IPS-15b (cell line): Measurements from ENCODE around the gene MMRN2.
"Not testable (repeated sequence)": the region's sequence is repeated elsewhere in the genome, so short reads cannot be mapped to it uniquely, and the experiment has no call there.

Source experiments
- H3K27me3 ChIP-seq: one replicate; pipeline ENCODE4 v1.6.1; 2013; ENCODE audit warnings: low read length; ENCODE audit not compliant: control insufficient read depth, insufficient read depth
- H3K36me3 ChIP-seq: one replicate; pipeline ENCODE4 v1.6.1; 2013; ENCODE audit warnings: low read length; ENCODE audit not compliant: control insufficient read depth, insufficient read depth
- H3K4me1 ChIP-seq: one replicate; pipeline ENCODE4 v1.6.1; 2013; ENCODE audit warnings: mild to moderate bottlenecking, low read length; ENCODE audit not compliant: control insufficient read depth, insufficient read depth
- H3K4me3 ChIP-seq: one replicate; pipeline ENCODE4 v1.5.1; 2013; ENCODE audit warnings: low read depth, low read length
- H3K9ac ChIP-seq: one replicate; pipeline ENCODE4 v1.6.1; 2013; ENCODE audit warnings: low read depth, mild to moderate bottlenecking, low read length
- H3K9me3 ChIP-seq: one replicate; pipeline ENCODE4 v1.6.1; 2013; ENCODE audit warnings: mild to moderate bottlenecking, low read length; ENCODE audit not compliant: control insufficient read depth, insufficient read depth

Gene MMRN2

DNA sequence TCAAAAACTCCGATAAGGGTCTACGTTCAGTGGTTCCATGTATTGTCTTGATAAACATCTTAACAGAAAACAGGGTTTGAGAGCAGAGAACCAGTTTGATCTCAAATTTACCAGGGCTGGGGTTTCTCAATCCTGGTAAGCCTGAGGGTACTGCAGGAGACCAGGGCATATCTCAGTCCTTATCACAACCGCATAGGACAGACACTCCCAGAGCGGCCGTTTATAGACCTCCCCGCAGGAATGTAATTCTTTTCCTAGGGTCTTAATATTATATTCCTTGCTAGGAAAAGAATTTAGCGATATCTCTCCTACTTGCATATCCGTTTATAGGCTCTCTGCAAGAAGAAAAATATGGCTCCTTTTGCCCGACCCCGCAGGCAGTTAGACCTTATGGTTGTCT lies 4.7 kb downstream of the MMRN2 start:
- H3K27me3 ChIP-seq, H3K9me3 ChIP-seq, H3K4me3 ChIP-seq, H3K9ac ChIP-seq, H3K36me3 ChIP-seq: not testable (repeated sequence)
- peaks cover 26% of the 10 kb centered on the region for H3K4me1 ChIP-seq

DNA sequence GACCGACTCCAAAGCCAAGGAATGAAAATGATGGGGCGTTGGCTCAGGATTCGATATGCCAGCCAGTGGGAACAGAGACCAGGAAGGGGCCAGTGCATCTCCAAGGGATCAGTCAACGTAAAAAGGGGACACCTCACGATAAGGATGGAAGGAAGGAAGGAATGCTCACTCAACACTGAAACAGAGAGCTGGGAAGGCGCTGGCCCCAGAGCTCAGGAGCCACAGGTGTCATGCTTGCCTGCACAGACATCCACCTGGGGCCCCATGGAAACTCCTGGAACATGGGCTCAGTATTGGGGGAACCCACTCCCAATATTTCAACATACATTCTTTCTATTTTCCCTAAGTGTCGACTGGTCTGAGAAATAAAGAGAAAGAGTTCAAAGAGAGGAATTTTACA lies 5.3 kb downstream of the MMRN2 start:
- H3K9ac ChIP-seq = no peak overlapping the region
- no peaks in the 10 kb centered on the region for H3K27me3 ChIP-seq
- no peaks in the 10 kb centered on the region for H3K36me3 ChIP-seq
- H3K9me3 ChIP-seq = peaks cover 10% of the 10 kb centered on the region
- no peak overlapping the region for H3K4me3 ChIP-seq
- H3K4me1 ChIP-seq = peaks cover 26% of the 10 kb centered on the region

DNA sequence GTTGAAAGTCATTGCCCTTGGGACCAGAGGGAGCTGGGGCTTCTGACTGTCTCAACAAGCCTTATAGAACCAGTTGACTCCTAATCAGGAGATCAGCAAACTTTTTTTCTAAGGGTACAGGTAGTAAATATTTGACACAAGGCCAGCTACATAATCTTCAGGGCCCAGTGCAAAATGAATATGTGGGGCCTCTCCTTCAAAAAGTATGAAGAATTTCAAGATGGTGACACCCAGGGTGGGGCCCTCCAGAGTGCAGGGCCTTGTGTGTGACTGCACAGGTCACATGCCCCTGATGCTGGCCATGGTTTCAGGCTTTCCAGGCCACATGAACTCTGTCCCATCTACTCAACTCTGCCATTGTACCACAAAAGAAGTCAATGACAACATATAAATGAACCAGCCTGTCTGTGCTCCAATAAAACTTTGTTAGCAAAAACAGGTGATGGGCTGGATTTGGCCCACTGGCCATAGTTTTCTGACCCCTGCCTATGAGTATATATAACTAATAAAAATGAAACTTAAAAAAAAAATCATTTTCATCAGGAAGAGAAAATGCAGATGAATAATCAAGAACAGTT lies 6.1 kb downstream of the MMRN2 start:
- peaks cover 21% of the 10 kb centered on the region for H3K4me1 ChIP-seq
- no peak overlapping the region for H3K9ac ChIP-seq
- H3K4me3 ChIP-seq = no peak overlapping the region
- H3K36me3 ChIP-seq = no peaks in the 10 kb centered on the region
- H3K9me3 ChIP-seq = peaks cover 10% of the 10 kb centered on the region
- no peaks in the 10 kb centered on the region for H3K27me3 ChIP-seq

DNA sequence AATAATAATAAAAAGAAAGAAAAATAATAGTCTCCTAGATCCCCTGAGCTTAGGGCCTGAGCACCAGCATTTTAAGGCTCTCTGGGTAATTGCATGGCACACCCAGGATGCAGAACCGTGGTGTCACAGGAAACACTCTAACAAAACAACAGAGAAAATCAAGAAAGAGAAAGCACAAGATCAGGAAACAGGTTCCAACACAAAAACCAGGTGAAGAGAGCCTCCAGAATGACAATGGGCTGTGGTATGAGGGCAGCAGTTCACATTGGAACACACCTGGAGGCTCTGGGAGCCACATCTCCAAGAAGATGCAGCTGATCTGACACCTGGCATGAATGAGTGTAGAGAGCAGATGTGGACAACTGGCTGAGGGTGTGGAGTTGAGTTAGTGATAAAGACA lies 7.1 kb downstream of the MMRN2 start:
- H3K27me3 ChIP-seq = no peaks in the 10 kb centered on the region
- H3K9me3 ChIP-seq = peaks cover 10% of the 10 kb centered on the region
- H3K9ac ChIP-seq = no peak overlapping the region
- H3K4me3 ChIP-seq = no peak overlapping the region
- no peaks in the 10 kb centered on the region for H3K36me3 ChIP-seq
- peaks cover 15% of the 10 kb centered on the region for H3K4me1 ChIP-seq

DNA sequence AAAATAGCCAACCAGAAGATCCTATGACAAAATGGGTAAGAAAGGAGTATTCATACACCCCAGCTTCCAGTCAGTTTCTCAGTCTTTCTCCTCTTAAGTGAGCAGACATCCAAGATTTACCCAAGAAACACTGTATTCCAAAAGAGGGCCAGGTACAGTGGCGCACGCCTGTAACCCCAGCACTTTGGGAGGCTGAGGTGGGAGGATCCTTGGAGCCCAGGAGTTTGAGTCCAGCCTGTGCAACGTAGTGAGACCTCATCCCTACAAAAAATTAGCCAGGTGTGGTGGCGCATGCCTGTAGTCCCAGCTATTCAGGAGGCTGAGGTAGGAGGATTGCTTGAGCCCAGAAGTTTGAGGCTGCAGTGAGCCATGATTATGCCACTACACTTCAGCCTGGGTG lies 9.6 kb downstream of the MMRN2 start:
- H3K4me3 ChIP-seq, H3K4me1 ChIP-seq, H3K9me3 ChIP-seq, H3K27me3 ChIP-seq, H3K36me3 ChIP-seq, H3K9ac ChIP-seq: not testable (repeated sequence)

DNA sequence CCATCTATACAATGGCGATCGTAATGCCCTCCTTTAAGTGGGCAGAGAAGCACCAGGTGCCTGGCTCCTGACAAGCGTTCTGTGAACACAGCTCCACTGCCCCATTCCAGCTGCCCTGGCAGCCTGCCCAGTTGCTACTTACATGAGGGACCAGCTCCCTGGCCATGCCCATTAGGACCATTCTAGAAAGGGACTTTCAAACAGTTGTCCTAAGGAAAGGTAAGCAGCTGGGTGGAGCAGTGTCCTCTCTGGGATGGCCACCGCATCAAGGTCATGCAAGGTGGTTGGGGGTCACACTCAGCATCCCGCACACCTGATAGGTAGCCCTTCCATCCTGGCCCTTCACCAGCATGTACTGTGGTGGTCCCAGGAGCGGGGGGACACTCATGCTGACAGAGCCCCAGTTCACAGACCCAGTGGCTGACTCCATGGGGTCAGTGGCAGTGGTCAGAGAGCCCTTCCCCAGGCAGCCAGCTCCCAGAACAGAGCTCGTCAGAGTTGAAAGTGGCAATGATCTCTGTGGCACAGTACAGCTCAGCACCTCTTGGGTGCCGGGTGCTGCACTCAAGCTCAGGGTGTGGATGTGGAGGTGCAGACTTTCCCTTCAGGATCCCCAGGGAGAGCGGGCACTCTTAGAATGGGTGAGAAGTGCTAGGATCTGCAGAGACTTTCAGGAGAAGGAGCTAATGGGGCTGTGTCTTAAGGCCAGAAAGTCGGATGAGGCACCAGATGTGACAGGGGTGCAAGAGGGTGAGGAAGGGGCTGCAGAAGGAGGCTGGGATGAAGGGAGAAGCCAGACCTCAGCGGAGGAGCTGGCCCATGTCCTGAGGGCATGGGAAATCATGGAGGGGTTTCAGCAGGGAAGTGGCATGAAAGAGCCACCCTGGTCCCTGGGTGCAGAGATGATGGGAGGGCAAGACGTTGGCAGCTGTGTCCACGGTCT lies 10.9 kb downstream of the MMRN2 start:
- H3K9ac ChIP-seq = no peak overlapping the region
- no peaks in the 10 kb centered on the region for H3K4me1 ChIP-seq
- H3K4me3 ChIP-seq = no peak overlapping the region
- H3K9me3 ChIP-seq = no peaks in the 10 kb centered on the region
- H3K36me3 ChIP-seq = no peaks in the 10 kb centered on the region
- H3K27me3 ChIP-seq = no peaks in the 10 kb centered on the region

DNA sequence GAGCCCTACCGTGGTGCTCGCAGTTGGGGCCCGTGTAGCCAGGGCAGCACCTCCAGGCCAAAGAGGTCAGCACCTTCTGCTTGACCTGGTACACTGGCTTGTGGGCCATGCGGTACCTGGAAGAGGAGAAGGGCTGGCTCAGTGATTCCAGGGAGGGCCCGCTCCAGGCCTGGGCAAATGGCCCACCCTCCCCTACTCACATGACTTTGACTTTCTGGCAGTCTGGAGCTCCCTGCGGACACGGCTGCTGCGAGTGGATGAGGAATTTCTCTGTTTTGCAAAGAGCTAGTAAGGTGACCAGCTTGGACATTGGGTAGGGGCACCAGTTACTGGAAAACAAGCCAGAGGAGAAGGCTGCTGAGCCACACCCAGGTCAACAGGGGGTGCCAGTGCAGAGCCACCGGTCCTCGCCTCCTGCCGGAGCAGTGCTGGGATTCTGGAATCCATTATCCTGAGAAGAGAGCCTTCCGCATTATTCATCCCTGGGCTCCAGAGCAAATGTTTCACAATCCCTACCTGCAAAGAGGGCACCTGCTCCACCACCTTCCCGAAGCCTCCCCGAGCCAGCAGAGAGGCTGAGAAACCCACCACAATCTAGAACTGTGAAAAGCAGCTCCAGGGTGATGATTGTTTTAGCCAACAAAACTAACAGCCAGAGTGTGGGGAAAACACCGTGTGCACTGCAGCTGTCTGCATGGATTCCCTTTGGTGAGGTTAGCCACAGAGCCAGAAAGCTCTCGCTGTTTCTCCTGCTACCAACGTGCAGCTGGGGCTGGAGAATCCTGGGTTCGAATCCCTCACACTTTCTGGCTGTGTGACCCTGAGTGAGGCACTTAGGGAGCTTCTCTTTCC lies 11.8 kb downstream of the MMRN2 start:
- no peak overlapping the region for H3K4me3 ChIP-seq
- no peaks in the 10 kb centered on the region for H3K27me3 ChIP-seq

GRCh38 chr10:86944907-86945306 lies 12.5 kb downstream of the MMRN2 start:
- H3K27me3 ChIP-seq = no peaks in the 10 kb centered on the region
- H3K4me1 ChIP-seq = no peaks in the 10 kb centered on the region
- H3K9me3 ChIP-seq = no peaks in the 10 kb centered on the region
- H3K4me3 ChIP-seq = no peak overlapping the region
- no peak overlapping the region for H3K9ac ChIP-seq
- H3K36me3 ChIP-seq = no peaks in the 10 kb centered on the region

More for the DNA sequence above, 11.8 kb downstream of the MMRN2 start:
- H3K9me3 ChIP-seq = no peaks in the 10 kb centered on the region
- H3K4me1 ChIP-seq = no peaks in the 10 kb centered on the region
- peak overlapping the region; percentile 2 for H3K9ac ChIP-seq
- H3K36me3 ChIP-seq = no peaks in the 10 kb centered on the region

DNA sequence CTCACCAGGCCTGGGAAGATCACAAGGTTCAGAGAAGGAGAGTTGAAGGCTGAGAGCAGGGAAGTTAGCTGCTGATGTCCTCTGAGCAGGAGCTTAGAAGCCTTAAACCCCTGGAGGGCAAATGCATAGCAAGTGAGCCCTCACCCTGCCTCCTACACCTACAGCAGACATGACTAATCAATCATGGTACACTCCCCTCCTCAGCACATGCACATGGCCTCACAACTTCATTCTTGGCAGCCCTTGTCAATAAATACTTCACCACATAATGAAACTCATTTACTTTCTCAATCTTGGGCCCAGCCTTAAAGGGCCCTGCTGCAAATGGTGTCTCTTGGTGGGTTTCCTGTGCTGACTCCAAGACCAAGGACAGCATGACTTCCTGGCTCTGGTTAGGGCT lies 12.9 kb downstream of the MMRN2 start:
- Histone ChIP-seq H3K4me1 (no peaks in the 10 kb centered on the region), H3K9me3 (no peaks in the 10 kb centered on the region), H3K4me3 (no peak overlapping the region), H3K27me3 (no peaks in the 10 kb centered on the region), H3K36me3 (no peaks in the 10 kb centered on the region), H3K9ac (no peak overlapping the region)

DNA sequence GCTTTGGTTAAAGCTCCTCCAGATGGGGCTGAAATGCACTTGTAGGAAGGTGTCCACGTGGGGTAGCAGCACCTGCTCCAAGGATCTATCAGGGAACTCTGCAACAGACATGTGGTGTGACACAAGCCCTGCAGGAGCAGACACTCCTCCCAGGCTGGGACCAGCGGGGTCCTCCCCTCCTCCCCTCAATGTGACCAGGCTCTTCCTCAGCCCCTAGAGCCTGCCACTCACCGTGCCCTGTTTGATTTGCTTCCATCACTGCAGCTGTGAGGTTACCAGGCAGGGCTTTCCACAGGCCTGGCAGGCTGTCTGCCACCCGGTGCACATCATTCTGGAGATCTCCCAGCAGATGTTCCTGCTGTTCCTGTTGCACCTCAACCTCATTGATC lies 13.4 kb downstream of the MMRN2 start:
- Histone ChIP-seq H3K9ac (no peak overlapping the region), H3K36me3 (no peaks in the 10 kb centered on the region), H3K9me3 (no peaks in the 10 kb centered on the region), H3K4me3 (no peak overlapping the region), H3K27me3 (no peaks in the 10 kb centered on the region), H3K4me1 (no peaks in the 10 kb centered on the region)

GRCh38 chr10:86943316-86944030 lies 13.9 kb downstream of the MMRN2 start:
- no peaks in the 10 kb centered on the region for H3K4me1 ChIP-seq
- no peaks in the 10 kb centered on the region for H3K27me3 ChIP-seq
- H3K36me3 ChIP-seq = no peaks in the 10 kb centered on the region
- H3K4me3 ChIP-seq = no peak overlapping the region
- no peaks in the 10 kb centered on the region for H3K9me3 ChIP-seq
- H3K9ac ChIP-seq = no peak overlapping the region
